ENCODE results near the gene SMPDL3A. TPM values are rescaled to one million over a fixed set of nuclear protein-coding genes. Genes with fewer than 3 reads are reported as not detected.

The SMPDL3A gene
- total RNA-seq, 4 donors from 2014 or later: 6.6 to 14.9 (median 7.4) TPM

DNA sequence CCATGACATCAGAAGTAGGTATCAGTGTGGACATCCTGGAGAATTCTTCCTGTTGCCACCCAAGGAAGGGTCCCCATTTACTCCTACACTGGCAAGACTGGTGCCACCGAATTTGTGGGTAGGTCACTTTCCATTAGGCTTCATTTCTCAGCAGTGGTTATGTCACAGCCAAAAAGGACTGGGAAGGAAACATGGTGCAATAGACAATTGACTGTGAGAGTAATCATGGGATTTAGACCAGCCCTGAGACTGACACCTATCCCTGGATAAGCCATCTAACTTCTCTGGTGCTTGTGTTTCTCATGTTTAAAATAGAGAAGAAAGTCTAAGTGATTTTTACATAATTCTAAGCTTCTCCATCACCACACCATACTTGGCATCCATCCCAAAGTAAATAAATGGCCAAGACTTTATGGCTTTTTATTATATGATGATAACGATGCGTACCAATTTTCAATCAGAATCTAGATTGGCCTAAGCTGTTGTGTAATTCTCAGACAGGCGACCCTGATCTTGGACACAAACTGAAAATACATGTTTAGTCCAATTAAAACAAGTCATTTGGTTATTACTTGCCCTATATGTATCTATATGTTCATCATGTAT lies 10.2 kb downstream of the SMPDL3A start:
- H3K27ac ChIP-seq (replicated peaks in 1 of 4): no peak overlapping the region
- intact Hi-C loops (cut with DNase I): no loop called here
- H3K36me3 ChIP-seq: peaks cover 0 to 22% (median 6%) of the 10 kb centered on the region in 4 donors
- no peak overlapping the region for H3K4me3 ChIP-seq
- WGBS: 92% methylated on average over 4 of the region's 4 CpGs
- no peaks in the 10 kb centered on the region for H3K27me3 ChIP-seq
- no peaks in the 10 kb centered on the region for H3K4me1 ChIP-seq
- TF ChIP-seq POLR2AphosphoS5 (IDR thresholded peaks at IDR 0.05): no peak
- DNase-seq (ENCODE audit: extremely low spot score): no peak
- no peaks in the 10 kb centered on the region for H3K9me3 ChIP-seq

- 93% methylated on average over 5 of the region's 5 CpGs for WGBS
- Histone ChIP-seq H3K4me3 (no peak overlapping the region), H3K4me1 (no peaks in the 10 kb centered on the region), H3K27ac (replicated peaks in 1 of 4) (no peak overlapping the region), H3K9me3 (no peaks in the 10 kb centered on the region), H3K27me3 (no peaks in the 10 kb centered on the region), H3K36me3 (peaks cover 0 to 26% (median 9%) of the 10 kb centered on the region in 4 donors)
- TF ChIP-seq POLR2A (IDR thresholded peaks at IDR 0.05; ENCODE audit: low read depth) (no peak), POLR2AphosphoS5 (IDR thresholded peaks at IDR 0.05) (no peak), EP300 (IDR thresholded peaks at IDR 0.05) (no peak)
- TF ChIP-seq, protein P1, sequence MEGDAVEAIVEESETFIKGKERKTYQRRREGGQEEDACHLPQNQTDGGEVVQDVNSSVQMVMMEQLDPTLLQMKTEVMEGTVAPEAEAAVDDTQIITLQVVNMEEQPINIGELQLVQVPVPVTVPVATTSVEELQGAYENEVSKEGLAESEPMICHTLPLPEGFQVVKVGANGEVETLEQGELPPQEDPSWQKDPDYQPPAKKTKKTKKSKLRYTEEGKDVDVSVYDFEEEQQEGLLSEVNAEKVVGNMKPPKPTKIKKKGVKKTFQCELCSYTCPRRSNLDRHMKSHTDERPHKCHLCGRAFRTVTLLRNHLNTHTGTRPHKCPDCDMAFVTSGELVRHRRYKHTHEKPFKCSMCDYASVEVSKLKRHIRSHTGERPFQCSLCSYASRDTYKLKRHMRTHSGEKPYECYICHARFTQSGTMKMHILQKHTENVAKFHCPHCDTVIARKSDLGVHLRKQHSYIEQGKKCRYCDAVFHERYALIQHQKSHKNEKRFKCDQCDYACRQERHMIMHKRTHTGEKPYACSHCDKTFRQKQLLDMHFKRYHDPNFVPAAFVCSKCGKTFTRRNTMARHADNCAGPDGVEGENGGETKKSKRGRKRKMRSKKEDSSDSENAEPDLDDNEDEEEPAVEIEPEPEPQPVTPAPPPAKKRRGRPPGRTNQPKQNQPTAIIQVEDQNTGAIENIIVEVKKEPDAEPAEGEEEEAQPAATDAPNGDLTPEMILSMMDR (IDR thresholded peaks at IDR 0.05): no peak
- DNase-seq (ENCODE audit: extremely low spot score): no peak
- intact Hi-C loops (cut with DNase I): no loop called here
Measured at GRCh38 chr6:122799916-122800686, 11.0 kb downstream of the SMPDL3A start.

GRCh38 chr6:122800906-122801305 lies 11.8 kb downstream of the SMPDL3A start:
- no peaks in the 10 kb centered on the region for H3K9me3 ChIP-seq
- peaks cover 0 to 32% (median 13%) of the 10 kb centered on the region in 4 donors for H3K36me3 ChIP-seq
- no peaks in the 10 kb centered on the region for H3K4me1 ChIP-seq
- DNase-seq (ENCODE audit: extremely low spot score): no peak
- no peaks in the 10 kb centered on the region for H3K27me3 ChIP-seq
- 83% methylated on average over 3 of the region's 3 CpGs for WGBS
- TF ChIP-seq POLR2AphosphoS5 (IDR thresholded peaks at IDR 0.05) (no peak), EP300 (IDR thresholded peaks at IDR 0.05) (no peak), POLR2A (IDR thresholded peaks at IDR 0.05; ENCODE audit: low read depth) (no peak)
- TF ChIP-seq, protein P1 (IDR thresholded peaks at IDR 0.05): no peak
- no peak overlapping the region for H3K4me3 ChIP-seq
- no peak overlapping the region for H3K27ac ChIP-seq (replicated peaks in 1 of 4)
- intact Hi-C loops (cut with DNase I): no loop called here

GRCh38 chr6:122801397-122801796 lies 12.3 kb downstream of the SMPDL3A start:
- intact Hi-C loops (cut with DNase I): no loop called here

GRCh38 chr6:122803171-122803661 lies 14.2 kb downstream of the SMPDL3A start:
- DNase-seq (ENCODE audit: extremely low spot score): no peak
- intact Hi-C loops (cut with DNase I): no loop called here
- H3K36me3 ChIP-seq: peaks cover 0 to 22% (median 9%) of the 10 kb centered on the region in 4 donors
- TF ChIP-seq POLR2A (IDR thresholded peaks at IDR 0.05; ENCODE audit: low read depth): no peak
- TF ChIP-seq, protein P1 (IDR thresholded peaks at IDR 0.05): no peak
- TF ChIP-seq POLR2AphosphoS5 (IDR thresholded peaks at IDR 0.05): no peak
- no peak for TF ChIP-seq EP300 (IDR thresholded peaks at IDR 0.05)
- H3K4me1 ChIP-seq: no peaks in the 10 kb centered on the region
- 24% methylated on average over 4 of the region's 4 CpGs for WGBS
- H3K27ac ChIP-seq (replicated peaks in 1 of 4): no peak overlapping the region
- no peak overlapping the region for H3K4me3 ChIP-seq
- H3K9me3 ChIP-seq: no peaks in the 10 kb centered on the region
- H3K27me3 ChIP-seq: no peaks in the 10 kb centered on the region

More at GRCh38 chr6:122801397-122801796, 12.3 kb downstream of the SMPDL3A start:
- no peak for DNase-seq (ENCODE audit: extremely low spot score)
- H3K36me3 ChIP-seq: peaks cover 0 to 32% (median 13%) of the 10 kb centered on the region in 4 donors
- no peak overlapping the region for H3K27ac ChIP-seq (replicated peaks in 1 of 4)
- 91% methylated on average over 1 of the region's 1 CpG for WGBS
- H3K4me1 ChIP-seq: no peaks in the 10 kb centered on the region
- H3K9me3 ChIP-seq: no peaks in the 10 kb centered on the region
- H3K4me3 ChIP-seq: no peak overlapping the region
- TF ChIP-seq, protein P1 (IDR thresholded peaks at IDR 0.05): no peak
- TF ChIP-seq POLR2AphosphoS5 (IDR thresholded peaks at IDR 0.05) (no peak), EP300 (IDR thresholded peaks at IDR 0.05) (no peak), POLR2A (IDR thresholded peaks at IDR 0.05; ENCODE audit: low read depth) (no peak)
- no peaks in the 10 kb centered on the region for H3K27me3 ChIP-seq

Data from esophagus muscularis mucosa (tissue), 4 donors.